GM12874 (cell line): ENCODE measurements around the gene MFSD2A.

Experiments used
- TF ChIP-seq, protein P1 (sequence below): IDR thresholded peaks from 2 replicates; pipeline ENCODE4 v1.5.1; 2011; ENCODE audit warnings: low read depth, mild to moderate bottlenecking, control low read depth, low read length, moderate library complexity; ENCODE audit not compliant: insufficient read depth

Gene MFSD2A

DNA sequence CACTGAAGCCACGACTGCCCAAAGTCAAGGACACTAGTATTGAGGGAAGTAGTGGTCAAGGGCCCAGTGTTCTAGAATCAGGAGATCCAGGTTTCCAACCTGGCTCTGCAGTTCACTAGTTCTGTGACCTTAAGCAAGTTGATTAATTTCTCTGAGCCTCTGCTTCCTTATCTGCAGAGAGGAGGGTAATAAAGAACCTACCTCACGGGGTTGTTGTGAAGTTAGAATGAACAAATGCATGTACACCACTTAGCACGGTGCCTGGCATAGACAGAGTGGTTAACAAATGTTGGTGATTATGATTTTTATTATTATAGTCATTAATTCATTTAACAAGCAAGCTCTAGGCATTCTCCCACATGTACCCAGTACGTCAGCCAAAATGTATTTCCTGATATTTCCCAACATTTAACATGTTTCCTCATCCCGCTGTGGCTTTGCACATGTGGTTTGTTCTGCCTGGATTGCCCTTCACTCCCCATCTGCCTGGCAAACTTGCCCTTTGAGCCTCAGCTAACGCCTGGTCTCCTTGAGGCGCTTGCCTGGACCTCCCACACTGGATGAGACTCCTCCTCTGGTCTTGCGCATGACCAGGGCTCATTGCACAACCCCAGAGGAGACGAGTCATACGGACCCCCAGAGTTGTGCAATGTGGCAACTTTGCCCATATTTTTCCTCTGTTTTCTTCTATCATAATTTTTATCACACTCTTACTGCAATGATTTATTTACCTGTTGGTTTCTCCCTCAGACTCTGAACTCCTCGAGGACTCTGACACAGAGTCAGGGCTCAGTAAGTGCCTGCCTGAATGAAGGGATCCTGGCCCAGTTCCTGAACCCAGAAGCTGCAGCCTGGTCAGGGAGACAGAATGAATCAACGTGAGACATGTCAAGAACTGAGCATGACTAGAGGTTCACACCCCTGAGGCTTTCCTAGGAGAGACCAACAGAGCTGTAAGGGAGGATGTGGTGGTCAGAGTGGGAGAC, 20.7 kb upstream of the MFSD2A start:
- TF ChIP-seq, protein P1, sequence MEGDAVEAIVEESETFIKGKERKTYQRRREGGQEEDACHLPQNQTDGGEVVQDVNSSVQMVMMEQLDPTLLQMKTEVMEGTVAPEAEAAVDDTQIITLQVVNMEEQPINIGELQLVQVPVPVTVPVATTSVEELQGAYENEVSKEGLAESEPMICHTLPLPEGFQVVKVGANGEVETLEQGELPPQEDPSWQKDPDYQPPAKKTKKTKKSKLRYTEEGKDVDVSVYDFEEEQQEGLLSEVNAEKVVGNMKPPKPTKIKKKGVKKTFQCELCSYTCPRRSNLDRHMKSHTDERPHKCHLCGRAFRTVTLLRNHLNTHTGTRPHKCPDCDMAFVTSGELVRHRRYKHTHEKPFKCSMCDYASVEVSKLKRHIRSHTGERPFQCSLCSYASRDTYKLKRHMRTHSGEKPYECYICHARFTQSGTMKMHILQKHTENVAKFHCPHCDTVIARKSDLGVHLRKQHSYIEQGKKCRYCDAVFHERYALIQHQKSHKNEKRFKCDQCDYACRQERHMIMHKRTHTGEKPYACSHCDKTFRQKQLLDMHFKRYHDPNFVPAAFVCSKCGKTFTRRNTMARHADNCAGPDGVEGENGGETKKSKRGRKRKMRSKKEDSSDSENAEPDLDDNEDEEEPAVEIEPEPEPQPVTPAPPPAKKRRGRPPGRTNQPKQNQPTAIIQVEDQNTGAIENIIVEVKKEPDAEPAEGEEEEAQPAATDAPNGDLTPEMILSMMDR, result no peak

DNA sequence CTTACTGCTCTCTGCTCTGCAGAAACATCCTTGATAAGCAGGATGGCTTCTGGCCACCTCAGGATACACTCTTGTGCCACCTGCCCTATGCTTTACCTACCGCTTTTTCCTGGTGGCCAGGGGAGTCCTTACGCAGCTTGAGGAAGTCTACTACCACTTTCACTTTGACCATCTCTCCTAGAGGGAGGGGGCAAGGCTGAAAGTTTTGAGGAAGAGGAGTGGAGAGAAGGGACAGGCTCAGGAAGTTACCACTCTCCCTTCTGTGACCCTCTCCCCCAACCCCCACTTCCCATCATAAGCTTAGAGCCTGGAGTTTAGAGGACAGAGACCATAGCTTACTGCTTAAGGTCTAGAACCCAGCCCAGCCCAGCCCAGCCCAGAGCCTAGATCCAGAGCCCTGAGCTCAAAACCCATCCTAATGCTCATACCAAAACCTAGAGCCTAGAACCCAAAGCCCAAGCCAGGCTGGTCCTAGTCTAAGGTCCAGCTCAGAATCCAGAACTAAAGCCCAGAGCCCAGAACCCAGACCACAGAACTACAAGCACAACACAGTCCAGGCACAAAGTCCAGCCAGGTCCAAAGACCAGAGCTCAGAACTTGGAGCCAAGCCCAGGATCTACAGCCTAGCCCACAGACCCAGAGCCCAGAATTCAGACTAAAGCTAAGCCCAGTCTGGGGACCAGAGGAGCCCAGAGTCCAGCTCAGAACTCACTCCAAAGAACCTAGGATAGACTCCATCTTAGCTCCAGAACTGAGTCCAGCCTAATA, 18.0 kb upstream of the MFSD2A start:
- TF ChIP-seq, protein P1, result no peak

DNA sequence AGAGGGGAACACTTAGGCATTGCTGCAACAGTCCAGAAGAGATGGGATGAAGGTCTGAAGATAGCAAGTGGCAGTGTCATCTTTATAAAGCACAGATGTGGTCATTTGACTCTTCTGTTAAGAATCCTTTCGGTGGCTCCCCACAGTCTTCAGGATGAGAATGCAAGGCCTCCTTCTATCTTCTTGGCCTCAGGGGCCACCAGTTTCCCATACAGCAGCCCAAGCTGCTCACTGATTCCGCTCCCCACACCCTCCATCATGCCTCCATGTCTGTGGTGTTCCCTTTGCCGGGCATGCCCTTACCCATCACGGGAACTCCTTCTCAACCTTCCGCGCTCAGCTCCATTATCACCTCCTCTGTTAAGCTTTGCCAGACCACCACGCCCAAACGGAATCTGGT, 16.1 kb upstream of the MFSD2A start:
- TF ChIP-seq, protein P1, result no peak

DNA sequence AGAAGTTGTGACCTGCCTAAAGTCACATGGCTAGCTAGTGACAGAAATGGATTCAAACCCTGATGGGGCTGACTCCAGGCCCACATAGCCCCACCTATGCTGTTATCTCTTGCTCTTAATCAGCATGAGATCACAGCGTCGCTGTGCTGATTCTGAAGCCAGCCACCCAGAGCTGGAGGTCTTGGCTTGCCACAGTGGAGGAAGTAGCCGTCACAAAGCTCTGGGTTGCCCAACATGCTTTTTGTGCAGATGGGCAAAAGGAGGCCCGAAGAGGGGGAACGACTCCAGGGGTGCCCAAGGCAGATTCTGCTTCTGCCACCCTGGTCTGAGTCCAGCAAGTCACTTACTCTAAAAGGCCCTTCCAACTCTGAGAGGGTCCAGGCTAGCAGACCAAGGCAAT, 14.7 kb upstream of the MFSD2A start:
- TF ChIP-seq, protein P1, result no peak

DNA sequence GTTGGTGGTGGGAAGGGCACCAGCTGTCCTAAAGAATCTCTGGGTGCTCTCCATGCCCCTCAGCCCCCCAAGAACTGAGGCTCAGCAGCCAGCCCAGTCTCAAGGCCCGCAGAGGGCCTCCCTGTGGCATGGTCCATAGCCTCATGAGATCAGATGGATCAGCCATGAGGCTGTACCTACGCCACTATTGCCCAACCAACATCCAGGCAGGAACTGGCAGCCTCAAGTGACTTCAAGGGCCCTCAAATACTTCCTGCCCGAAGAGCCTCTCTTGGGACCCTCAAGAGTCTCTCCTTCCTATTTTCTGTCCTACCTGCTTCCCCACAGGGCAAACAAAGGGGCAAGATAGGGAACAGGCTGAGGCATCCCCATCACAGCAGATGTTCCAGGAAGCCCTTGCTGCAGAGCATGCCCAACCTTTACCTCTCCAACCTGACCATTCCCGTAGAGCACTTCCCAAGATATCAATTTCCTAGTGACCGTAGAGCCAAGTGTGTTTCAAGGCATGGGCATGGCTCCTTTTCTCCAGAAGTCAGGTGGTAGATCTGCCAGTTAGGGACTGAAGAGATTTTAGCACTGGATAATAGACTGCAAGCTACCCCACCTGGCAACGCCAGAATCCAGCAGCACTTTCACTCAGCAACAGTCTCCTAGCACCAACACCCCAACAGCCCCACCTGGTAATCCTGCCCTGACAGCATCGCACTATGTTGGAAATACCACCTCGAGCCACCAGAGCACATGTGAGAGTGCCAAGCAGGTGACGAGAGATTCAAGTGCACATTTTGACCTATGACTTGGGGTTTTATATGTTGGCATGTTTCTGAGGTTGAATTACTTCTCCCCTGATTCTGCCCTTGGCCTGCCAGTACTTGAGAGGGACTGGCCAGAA, 13.7 kb upstream of the MFSD2A start:
- TF ChIP-seq, protein P1, result no peak

DNA sequence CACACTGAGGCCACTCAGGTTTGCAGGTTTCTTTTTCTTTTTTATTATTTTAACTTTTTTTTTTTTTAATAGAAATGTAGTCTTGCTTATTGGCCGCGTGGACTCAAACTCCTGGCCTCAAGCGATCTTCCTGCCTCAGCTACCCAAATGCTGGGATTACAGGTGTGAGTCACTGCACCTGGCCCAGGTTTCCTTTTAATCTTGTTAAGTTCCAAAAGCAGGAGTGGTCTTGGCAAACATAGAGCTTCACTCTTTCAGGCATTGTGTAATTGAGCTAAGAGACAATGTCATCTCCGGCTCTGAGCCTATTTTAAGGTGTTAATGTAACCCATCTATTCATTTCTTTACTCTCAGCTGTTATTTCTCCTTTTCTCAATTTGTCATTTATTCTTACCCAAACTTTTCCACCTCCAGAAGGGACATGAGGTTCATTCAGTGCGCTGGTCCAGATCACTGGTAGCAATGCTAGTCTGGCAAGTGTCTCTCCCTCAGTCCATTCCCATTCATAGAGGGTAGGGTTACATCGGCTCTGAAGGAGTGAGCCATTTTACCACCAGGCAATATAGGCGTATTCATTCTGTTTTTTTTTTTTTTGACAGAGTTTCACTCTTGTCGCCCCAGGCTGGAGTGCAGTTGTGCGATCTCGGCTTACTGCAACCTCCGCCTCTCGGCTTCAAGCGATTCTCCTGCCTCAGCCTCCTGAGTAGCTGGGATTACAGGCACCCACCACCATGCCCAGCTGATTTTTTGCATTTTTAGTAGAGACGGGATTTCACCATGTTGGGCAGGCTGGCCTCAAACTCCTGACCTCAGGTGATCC, 11.3 kb upstream of the MFSD2A start:
- TF ChIP-seq, protein P1, result no peak
